GM21367 (cell line): Measurements from ENCODE around the gene NT5E.

Experiments
- ATAC-seq: cut with Tn5 transposase; IDR thresholded peaks from one replicate; pipeline ENCODE4 v1.9.1; 2021; ENCODE audit not compliant: unreplicated experiment

Gene NT5E

DNA sequence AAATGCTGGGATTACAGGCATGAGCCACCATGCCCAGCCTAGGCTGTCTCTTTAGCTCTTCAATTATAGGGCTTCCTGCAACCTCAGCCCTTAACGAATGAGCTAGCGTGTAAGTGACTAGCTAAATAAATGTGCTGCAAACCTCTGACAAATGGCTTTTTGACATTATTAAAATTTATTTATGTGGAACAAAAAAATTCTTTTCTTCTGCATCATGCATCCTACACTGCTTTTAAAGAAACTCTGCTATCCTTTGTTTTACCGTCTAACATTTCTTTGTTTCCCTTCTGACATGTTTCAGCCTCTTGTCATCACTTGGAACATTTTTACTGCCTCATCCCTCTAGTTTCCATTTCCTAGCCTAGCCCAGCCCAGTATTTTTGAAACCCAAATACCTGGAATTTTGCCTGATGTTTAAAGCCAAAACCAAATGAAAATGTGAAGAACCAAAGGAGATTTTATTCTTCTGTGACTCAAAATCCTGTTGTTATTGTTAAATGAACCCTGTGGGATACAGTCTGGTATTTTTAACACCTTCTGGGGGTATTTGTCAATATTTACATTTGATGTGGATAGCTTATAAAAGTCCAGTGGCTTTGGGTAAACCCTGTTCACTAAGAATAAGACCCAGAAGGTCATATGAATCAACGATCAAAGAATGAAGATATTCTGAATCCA lies 9.5 kb downstream of the NT5E start:
- no peak for ATAC-seq

- no peak for ATAC-seq
These were observed 10.5 kb downstream of the NT5E start for GRCh38 chr6:85460154-85460920.

DNA sequence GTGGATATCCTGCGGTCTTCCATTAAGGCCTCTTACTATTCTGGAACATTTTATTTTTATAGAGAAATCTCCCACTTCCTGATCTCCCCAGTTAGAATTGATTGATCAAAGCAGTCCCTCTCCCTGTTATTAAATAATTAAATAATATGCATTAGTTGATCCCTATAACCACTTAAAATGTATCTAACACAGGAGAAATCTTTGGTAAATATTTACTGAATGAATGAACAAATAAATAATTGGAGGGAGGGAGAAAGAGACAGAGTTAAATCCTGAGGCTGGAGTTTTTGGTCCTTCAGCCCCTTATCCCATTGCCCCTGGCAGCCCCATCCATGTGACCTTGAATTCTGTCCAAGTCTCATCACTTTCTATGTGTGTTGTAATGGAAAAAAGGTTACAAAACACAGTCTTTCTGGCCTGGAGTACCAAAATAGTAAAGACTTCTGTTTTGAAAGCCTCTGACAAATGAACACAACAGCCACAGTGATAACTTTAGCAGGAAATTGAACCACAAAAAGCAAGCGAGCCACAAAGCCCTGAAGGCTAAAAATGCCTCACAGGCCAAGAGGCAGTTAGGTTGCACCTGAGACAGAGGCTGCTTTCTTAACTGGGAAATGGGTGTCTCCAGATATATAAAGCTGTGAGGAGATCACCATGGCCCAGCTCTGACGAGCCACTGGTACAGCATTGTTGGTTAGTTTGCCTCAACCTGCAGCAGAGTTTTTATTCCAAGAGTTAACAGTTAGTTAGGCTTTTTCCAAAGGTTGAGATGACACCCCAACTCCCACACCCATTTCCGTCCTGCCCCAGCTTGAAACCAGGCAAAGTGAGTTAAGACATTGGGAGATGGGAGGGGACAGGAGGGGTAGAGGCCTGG lies 11.3 kb downstream of the NT5E start:
- ATAC-seq = peak; percentile 89

DNA sequence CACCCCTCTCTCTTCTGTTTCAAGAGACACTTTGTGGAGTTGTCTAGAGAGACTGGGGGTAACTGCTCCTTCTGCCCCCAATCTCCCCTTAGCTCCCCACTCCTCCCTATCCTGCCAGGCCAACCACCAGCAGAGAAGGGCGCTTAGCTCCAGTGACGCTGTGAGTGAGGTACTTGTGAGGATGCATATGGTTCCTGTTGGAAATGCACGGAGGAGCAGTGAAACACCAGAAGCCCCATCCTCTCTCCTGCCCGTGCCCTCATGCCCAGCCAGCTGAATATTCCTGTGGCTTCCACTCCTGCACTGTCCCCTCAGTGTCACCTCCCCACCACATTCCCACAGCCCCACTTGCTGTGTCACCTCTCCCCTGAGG lies 11.9 kb downstream of the NT5E start:
- no peak for ATAC-seq

GRCh38 chr6:85462673-85463072 lies 12.8 kb downstream of the NT5E start:
- no peak for ATAC-seq

DNA sequence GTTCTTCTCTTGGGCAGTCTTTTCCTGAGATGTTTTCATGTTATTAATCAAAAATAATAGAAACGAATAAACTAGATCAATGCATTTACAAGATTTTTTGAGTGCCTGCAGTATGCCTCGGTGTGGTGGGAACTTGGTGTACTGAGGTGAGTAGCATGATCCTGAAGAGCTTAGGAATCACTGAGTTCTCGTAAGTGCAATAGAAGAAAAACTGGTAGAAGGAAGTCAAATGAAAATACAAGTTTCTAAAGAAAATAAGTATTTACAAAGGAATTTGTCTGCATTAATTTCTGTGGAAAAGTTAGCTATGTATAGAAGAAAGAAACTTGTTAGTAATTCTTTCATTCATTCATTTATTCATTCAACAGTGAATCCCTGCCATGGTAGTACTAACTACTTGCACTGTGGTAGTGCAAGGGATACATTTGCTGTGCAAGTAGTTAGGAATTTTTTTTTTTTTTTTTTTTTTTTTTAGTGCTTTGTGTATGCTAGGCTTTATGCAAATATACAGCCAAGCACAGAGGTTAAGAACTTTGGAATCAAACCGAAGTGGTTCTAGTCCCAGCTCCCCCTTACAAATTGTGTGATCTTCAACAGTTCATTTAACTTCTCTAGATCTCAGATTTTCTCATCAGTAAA lies 13.9 kb downstream of the NT5E start:
- ATAC-seq = no peak

DNA sequence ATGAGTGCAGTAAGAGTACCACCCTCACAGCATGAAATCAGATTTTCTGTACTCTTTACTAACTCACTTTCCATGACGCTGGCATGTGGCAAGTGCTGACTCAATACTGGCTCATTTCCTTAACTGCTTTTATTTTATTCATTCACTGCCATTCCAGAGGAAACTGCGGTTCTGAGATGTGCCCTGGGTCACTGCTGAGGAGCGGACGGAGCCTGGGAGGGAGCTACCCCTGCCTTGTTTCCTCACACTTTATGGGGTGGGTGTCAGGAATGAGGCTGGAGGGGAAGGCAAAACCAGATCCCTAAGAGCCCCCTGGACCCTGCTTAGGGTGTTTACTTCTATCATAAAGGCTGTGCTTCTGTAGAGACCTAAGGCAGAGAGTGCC lies 14.4 kb downstream of the NT5E start:
- no peak for ATAC-seq

- no peak for ATAC-seq
These were observed 14.9 kb downstream of the NT5E start for GRCh38 chr6:85464722-85465150.

- ATAC-seq = peak; percentile 33
These were observed 15.9 kb downstream of the NT5E start for GRCh38 chr6:85465762-85466161.

DNA sequence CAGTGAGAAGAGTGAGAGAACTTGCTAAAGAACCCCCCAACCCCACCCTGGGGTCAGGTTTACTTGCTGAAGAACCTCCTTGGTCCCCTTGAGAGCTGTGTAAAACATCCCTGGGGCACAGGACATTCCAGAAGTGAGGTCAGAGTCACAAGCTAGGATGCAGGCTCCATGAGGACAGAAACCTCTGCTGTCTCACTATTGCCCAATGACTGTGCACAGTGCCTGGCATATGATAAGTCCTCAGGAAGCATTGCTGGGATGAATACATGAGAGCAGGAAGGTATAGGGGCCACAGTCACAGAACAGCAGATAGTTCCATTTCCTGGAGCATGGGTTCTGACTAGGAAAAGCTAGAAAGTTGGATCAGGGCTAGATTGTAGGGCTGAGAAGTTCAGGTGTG lies 18.4 kb downstream of the NT5E start:
- no peak for ATAC-seq

DNA sequence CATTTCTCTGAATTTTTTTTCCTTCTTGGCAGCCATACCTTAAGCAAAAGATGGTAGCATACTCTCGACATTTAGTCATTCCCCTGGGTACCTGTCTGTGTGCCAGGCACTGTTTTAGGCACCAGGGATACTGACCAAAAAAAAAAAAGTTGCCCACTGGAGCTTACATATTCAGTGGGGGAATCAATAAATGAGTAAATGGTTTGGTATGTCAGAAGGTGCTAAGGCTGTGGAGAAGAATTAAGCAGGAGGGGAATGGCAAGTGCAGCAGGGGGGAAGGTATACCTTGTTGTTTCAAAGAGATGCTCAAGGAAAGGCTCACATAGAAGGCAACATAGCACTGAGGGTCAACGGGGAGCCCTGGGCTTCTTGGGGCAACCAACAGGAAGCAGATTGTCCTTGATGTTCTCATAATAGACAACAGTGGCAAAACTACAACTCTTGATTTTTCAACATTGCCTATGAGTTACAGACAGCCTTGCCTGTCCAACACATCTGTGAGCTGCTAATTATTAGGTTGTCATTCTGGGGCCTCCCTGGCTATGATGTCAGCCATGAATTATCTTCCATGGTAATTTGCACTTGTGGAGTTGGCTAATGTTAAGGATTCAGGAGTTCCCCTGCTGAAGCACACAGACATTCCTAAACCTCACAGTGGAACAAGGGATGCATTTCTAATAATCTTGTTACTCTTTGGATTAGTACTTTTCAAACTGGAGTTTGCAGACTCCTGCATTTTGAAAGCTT lies 19.6 kb downstream of the NT5E start:
- ATAC-seq = no peak

GRCh38 chr6:85470023-85470410 lies 20.1 kb downstream of the NT5E start:
- ATAC-seq = no peak

GRCh38 chr6:85472744-85473143 lies 22.9 kb downstream of the NT5E start:
- no peak for ATAC-seq

- ATAC-seq = no peak
These were observed 23.9 kb downstream of the NT5E start for GRCh38 chr6:85473748-85474147.

DNA sequence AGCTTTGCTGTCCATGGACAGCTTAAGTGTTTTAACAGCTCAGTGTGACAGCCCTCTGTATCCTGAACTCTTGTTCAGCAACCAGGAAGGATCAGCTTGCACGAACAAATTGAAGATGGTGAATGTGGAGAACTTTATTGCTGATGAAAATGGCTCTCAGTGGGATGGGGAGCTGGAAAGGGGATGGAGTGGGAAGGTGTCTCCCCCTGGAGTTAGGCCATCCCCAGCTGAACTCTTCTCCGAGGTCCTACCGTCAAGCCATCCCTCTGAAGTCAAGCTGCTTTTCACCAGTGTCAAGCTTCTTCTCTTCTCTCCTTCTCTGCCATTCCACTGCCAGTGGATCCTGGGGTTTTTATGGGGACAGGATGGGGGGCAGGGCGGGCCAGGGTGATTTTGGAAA lies 26.6 kb downstream of the NT5E start:
- no peak for ATAC-seq

GRCh38 chr6:85479208-85479607 lies 29.3 kb downstream of the NT5E start:
- ATAC-seq = no peak

GRCh38 chr6:85482206-85482904 lies 32.5 kb downstream of the NT5E start:
- no peak for ATAC-seq

DNA sequence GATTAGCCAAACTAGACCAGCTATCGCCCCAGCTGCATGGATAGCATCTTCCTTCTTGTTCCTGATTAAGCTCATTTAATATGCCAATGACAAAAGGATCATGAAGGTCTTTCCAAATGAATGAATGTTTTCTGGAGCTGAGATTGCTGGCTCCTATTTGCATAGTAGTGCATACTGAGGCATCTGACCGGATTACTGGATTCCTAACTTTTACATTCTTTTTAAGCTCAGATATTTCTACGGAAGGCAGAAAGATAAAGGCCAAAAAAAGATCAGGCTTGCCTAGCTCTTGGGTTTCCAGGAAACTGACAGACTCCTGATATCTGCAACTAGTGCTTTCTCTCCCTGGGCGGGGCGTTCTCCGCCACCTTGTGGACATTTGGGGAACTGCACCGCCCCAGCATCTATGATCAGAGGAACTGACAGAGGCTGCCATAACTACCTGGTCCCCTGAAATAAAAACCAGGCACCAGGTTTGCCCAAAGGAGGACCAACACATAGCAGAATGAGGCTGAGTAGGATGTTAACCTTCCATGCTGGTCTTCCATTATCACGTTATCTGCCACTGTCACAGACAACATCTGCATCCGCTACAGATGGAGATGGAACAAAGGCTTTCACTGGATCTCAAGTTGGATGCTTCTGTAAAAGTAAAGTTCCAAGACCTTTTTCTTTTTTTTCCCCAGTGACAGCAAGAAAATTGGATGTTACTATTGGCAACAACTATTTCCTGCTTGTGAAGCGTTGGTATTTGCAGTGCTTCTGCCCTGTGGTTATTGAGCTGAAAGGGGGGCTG lies 33.2 kb downstream of the NT5E start:
- ATAC-seq = peak; percentile 98

DNA sequence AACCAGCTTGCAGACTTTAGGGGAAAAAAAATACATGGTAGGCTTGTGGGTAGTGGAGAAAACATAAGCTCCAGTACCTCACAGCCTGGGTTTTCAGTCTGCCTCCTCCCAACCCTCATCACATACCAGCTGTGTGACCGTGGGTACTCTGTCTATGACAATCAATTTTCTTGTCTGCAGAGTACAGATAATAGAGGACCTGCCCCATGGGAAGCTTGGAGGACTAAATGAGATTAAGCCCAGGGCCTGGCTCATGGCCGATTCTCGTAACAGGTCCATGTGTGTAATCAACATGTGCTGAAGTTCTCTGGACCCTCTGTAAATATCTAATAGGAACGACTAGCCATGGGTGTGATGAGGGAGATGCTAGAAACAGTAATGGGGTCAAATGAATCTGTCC lies 34.0 kb downstream of the NT5E start:
- ATAC-seq = no peak
